NCI-H1417 treated with DMSO at 0.1 percent for 48 hours (cell line): Measurements from ENCODE around the gene MYL7.

Source experiments
- DNase-seq: peaks from one replicate; lab custom pipeline; 2025; lab: John Stamatoyannopoulos, UW

The MYL7 gene

GRCh38 chr7:44112231-44112996 is 28.7 kb downstream of the MYL7 start:
- DNase-seq: no peak

GRCh38 chr7:44111761-44112160 is 29.4 kb downstream of the MYL7 start:
- DNase-seq: no peak

- DNase-seq: no peak
Measured at GRCh38 chr7:44110719-44111635, 30.2 kb downstream of the MYL7 start.

- no peak for DNase-seq
Measured at GRCh38 chr7:44109991-44110390, 31.1 kb downstream of the MYL7 start.

GRCh38 chr7:44108768-44109750 is 32.1 kb downstream of the MYL7 start:
- no peak for DNase-seq

- no peak for DNase-seq
Measured at GRCh38 chr7:44107961-44108767, 33.0 kb downstream of the MYL7 start.

GRCh38 chr7:44107116-44107960 is 33.8 kb downstream of the MYL7 start:
- DNase-seq: no peak

- no peak for DNase-seq
Measured at GRCh38 chr7:44106311-44107065, 34.6 kb downstream of the MYL7 start.

- DNase-seq: no peak
Measured at GRCh38 chr7:44105832-44106231, 35.3 kb downstream of the MYL7 start.

GRCh38 chr7:44104860-44105771 is 36.0 kb downstream of the MYL7 start:
- DNase-seq: no peak

- no peak for DNase-seq
Measured at GRCh38 chr7:44103923-44104859, 36.9 kb downstream of the MYL7 start, which contains the start of gene AEBP1. Gene AEBP1, plus strand, starts transcription at chr7:44104345. Its CDS starts 321 bp downstream, at chr7:44104666.

- no peak for DNase-seq
Measured at GRCh38 chr7:44103566-44103922, 37.6 kb downstream of the MYL7 start.

- DNase-seq: no peak
Measured at GRCh38 chr7:44102846-44103565, 38.1 kb downstream of the MYL7 start.

GRCh38 chr7:44101966-44102845 is 38.9 kb downstream of the MYL7 start:
- DNase-seq: no peak

- DNase-seq: no peak
Measured at GRCh38 chr7:44101303-44101965, 39.7 kb downstream of the MYL7 start.
